Left lung (tissue), 10 donors: ENCODE results near the gene AJM1. TPM values are rescaled to one million over a fixed set of nuclear protein-coding genes. Genes with fewer than 3 reads are reported as not detected.

Experiments
- ATAC-seq: fragments of 200-7000 bp; cut with Tn5 transposase; one replicate; pipeline ENCODE4 v1.9.1; 2020; ENCODE audit warnings: moderate library complexity
- DNase-seq, 4 donors: peaks; one replicate each; pipeline ENCODE4 v3.0.0-alpha.2; 2013 to 2020
- H3K27ac ChIP-seq, 2 donors: fragments of 200-600 bp; sonication (generic) in 1 of 2; one replicate each; pipeline versions ENCODE4 v1.5.0 to v1.8.0; 2020 to 2021
- H3K27me3 ChIP-seq, 2 donors: fragments of 200-600 bp; sonication (generic) in 1 of 2; one replicate each; pipeline versions ENCODE4 v1.5.0 to v1.8.0; 2020 to 2021
- H3K36me3 ChIP-seq, 2 donors: fragments of 200-600 bp; sonication (generic) in 1 of 2; one replicate each; pipeline versions ENCODE4 v1.5.0 to v1.8.0; 2020 to 2021
- H3K4me1 ChIP-seq, 2 donors: fragments of 200-600 bp; one replicate each; pipeline ENCODE4 v1.8.0; 2021
- H3K4me3 ChIP-seq, 2 donors: fragments of 200-600 bp; sonication (generic) in 1 of 2; one replicate each; pipeline versions ENCODE4 v1.5.0 to v1.8.0; 2020 to 2021; ENCODE audit warnings: mild to moderate bottlenecking in 1 of 2
- H3K9me3 ChIP-seq, 2 donors: fragments of 200-600 bp; sonication (generic) in 1 of 2; one replicate each; pipeline versions ENCODE4 v1.5.0 to v1.8.0; 2020 to 2021
- intact Hi-C, 2 donors: fragments of 100-400 bp; cut with DNase I; formaldehyde crosslinking; loops; one replicate each; pipeline versions ENCODE4 v1.11.2 to v1.14.2; 2022
- polyA plus RNA-seq, 6 donors: library from polyadenylated mRNA; unstranded; fragments of 120-200 nt; gene quantifications; one replicate each; pipeline ENCODE4 v1.2.1, GENCODE V29; 2013; ENCODE audit not compliant: insufficient read length in 6 of 6
- total RNA-seq, 2 donors: library from RNA; stranded (reverse); fragmentation: NEBNext Ultra II Directional; extraction: Animal tissue kit (Norgen Biotek cat#: 25700); gene quantifications; one replicate each; pipeline ENCODE4 v1.2.1, GENCODE V29; 2021
- TF ChIP-seq, protein P1 (sequence below), 2 donors: fragments of 200-600 bp; sonication (generic) in 1 of 2; IDR thresholded peaks; one replicate each; pipeline versions ENCODE4 v1.5.0 to v1.8.0; 2021; ENCODE audit warnings: antibody characterized with exemption in 2 of 2
- donor health status: DM: no; HTN: yes; CAD: no.
- donor health status: DM: no; HTN: no; CAD: no.

The AJM1 gene
- total and polyA plus RNA-seq, 8 donors: 0.59 to 2.6 (median 1.2) TPM

GRCh38 chr9:136806067-136806466 lies 36.2 kb upstream of the AJM1 start:
- Histone ChIP-seq H3K27ac (no peak overlapping the region), H3K9me3 (no peaks in the 10 kb centered on the region), H3K36me3 (peaks cover 0 to 14% of the 10 kb centered on the region in 2 donors), H3K27me3 (peaks cover 10 to 16% of the 10 kb centered on the region in 2 donors), H3K4me1 (peaks cover 15 to 46% of the 10 kb centered on the region in 2 donors), H3K4me3 (no peak overlapping the region)
- peak in 1 of 4 donors; percentile 73 for DNase-seq
- ATAC-seq: no peak
- TF ChIP-seq, protein P1, sequence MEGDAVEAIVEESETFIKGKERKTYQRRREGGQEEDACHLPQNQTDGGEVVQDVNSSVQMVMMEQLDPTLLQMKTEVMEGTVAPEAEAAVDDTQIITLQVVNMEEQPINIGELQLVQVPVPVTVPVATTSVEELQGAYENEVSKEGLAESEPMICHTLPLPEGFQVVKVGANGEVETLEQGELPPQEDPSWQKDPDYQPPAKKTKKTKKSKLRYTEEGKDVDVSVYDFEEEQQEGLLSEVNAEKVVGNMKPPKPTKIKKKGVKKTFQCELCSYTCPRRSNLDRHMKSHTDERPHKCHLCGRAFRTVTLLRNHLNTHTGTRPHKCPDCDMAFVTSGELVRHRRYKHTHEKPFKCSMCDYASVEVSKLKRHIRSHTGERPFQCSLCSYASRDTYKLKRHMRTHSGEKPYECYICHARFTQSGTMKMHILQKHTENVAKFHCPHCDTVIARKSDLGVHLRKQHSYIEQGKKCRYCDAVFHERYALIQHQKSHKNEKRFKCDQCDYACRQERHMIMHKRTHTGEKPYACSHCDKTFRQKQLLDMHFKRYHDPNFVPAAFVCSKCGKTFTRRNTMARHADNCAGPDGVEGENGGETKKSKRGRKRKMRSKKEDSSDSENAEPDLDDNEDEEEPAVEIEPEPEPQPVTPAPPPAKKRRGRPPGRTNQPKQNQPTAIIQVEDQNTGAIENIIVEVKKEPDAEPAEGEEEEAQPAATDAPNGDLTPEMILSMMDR (IDR thresholded peaks at IDR 0.05): no peak
- intact Hi-C loops: no loop called here

- DNase-seq (peak in 1 of 4 donors; percentile 76), ATAC-seq (no peak)
- H3K27me3 ChIP-seq: peaks cover 3 to 10% of the 10 kb centered on the region in 2 donors
- TF ChIP-seq, protein P1 (IDR thresholded peaks at IDR 0.05): no peak
- peak overlapping the region; percentile 90 to 93 for H3K27ac ChIP-seq
- peaks cover 0 to 16% of the 10 kb centered on the region in 2 donors for H3K36me3 ChIP-seq
- no peaks in the 10 kb centered on the region for H3K9me3 ChIP-seq
- intact Hi-C loops: no loop called here
- peaks cover 15 to 41% of the 10 kb centered on the region in 2 donors for H3K4me1 ChIP-seq
- peak overlapping the region; percentile 78 to 93 for H3K4me3 ChIP-seq
These were observed 35.6 kb upstream of the AJM1 start for GRCh38 chr9:136806631-136807201.

DNA sequence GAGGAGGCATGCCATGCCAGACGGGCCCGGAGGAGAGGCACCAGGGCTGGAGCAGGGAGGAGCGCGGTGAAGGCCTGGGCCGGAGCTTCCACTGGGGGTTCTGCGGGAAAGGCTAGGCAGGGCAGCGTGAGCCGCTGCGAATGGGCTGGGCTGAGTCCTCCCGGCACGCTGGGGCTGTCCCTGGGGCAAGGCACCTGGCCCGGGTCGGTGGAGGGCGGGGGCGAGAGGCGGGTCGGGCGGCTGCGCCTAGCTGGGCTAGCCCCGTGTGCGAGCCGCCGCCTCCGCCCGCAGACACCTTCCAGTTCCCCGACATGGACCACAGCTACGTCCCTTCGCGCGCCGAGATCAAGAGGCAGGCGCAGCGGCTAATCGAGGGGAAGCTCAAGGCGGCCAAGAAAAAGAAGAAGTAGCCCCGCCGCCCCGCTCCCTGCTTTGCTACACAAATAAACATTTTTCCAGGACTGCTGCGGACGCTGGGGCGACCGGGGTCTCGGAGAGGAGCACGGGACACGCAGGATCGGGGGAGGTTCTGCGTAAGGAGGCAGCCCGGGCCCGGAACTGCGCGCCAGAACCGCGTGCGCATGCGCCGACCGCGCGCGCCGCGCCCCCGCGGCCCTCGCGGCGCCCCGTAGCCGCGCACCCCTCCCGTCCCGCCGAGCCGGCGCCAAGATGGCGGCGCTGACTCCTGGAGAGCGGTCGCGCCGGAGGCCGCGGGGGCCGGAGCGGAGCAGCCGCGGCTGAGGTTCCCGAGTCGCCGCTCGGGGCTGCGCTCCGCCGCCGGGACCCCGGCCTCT lies 34.8 kb upstream of the AJM1 start, which contains the start of gene RABL6:
TSS of gene RABL6 (plus strand) at position 668 of the 794 bp plus-strand sequence. CDS start 249 bp downstream, outside the sequence.
- Histone ChIP-seq H3K4me1 (peaks cover 15 to 41% of the 10 kb centered on the region in 2 donors), H3K27me3 (peaks cover 0 to 2% of the 10 kb centered on the region in 2 donors), H3K36me3 (peaks cover 0 to 24% of the 10 kb centered on the region in 2 donors), H3K9me3 (no peaks in the 10 kb centered on the region), H3K4me3 (peak within 1 kb of the TSS; percentile 78 to 93), H3K27ac (peak within 1 kb of the TSS; percentile 90 to 93)
- DNase-seq (peak; percentile 79 to 93 (median 84)), ATAC-seq (peak; percentile 88)
- intact Hi-C loops: no loop called here
- TF ChIP-seq, protein P1 (IDR thresholded peaks at IDR 0.05): no peak

DNA sequence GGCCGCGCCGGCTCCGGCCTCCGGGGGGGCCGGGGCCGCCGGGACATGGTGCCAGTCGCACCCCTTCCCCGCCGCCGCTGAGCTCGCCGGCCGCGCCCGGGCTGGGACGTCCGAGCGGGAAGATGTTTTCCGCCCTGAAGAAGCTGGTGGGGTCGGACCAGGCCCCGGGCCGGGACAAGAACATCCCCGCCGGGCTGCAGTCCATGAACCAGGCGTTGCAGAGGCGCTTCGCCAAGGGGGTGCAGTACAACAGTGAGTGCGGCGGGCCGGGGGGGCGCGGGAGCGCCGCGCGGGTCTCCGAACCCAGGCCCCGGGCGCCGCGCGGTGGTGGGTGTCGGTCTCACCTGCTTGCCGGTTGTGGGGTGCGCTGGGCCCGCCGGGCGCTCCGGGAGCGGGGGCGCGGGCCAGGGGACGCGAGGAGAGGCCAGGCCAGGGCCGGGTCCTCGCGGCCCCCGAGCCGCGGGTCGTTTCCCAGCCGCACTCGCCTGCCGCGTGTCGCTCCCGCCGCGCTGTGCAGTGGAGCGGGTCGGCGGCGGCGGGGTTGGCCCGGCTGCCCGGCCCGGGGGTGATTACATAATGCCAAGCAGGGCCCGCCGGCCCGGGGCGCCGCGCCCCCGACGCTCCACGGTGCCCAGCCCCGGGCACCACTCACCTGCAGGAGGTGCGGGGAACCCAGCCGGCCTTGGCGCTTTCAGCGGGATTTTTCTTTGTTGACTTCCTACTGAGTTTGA lies 34.0 kb upstream of the AJM1 start:
- intact Hi-C loops: no loop called here
- Histone ChIP-seq H3K27ac (peak overlapping the region; percentile 30 to 93), H3K36me3 (peaks cover 0 to 32% of the 10 kb centered on the region in 2 donors), H3K4me3 (peak overlapping the region; percentile 67 to 93), H3K27me3 (no peaks in the 10 kb centered on the region), H3K9me3 (no peaks in the 10 kb centered on the region), H3K4me1 (peaks cover 15 to 41% of the 10 kb centered on the region in 2 donors)
- DNase-seq (peak in 1 of 4 donors; percentile 85), ATAC-seq (peak; percentile 21)
- TF ChIP-seq, protein P1 (IDR thresholded peaks at IDR 0.05): no peak
